Measurements from ENCODE around the gene SEMA3E.
"Not testable (repeated sequence)": the region's sequence is repeated elsewhere in the genome, so short reads cannot be mapped to it uniquely, and the experiment has no call there.

Gene SEMA3E

DNA sequence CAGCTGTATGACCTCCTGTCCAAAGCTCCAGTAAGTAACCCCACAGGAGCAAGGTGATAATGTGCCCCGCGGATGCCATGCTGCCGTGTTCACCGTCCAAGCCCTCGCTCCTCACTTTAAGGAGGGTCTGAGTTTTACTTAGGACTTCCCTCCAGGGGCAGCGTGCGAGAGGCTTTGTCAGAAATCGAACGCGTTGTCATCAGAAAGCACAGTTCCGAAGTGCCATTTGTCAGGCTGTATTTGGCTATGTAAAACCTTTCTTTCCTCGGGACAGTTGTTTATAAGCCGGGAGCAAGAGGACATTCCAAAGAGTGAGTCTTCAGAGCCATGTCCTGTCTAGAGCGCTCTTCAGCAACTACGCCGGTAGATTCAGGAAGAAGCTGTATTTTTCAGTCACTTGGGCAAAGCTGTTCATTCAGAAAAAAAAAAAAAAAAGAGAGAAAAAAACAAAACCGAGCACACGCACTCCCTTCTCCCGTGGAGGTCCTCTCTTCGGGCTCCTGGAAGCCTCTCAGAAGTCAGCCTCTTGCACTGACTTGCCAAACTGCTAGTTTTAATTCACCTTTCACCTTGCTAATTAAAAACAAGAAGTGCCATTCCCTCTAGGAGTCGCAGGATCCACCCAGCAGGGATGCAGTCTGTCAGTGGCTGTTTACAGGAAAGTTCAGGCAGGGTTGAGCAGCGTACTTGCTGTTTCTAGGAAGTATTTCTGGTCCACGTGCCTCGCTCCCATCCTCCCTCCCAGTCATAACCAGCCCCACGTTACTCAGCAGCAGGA lies at the start of gene SEMA3E:
Gene SEMA3E, minus strand, starts transcription at position 676 of the 778 bp plus-strand sequence.
- no peak for DNase-seq (ENCODE audit: low read depth)

DNA sequence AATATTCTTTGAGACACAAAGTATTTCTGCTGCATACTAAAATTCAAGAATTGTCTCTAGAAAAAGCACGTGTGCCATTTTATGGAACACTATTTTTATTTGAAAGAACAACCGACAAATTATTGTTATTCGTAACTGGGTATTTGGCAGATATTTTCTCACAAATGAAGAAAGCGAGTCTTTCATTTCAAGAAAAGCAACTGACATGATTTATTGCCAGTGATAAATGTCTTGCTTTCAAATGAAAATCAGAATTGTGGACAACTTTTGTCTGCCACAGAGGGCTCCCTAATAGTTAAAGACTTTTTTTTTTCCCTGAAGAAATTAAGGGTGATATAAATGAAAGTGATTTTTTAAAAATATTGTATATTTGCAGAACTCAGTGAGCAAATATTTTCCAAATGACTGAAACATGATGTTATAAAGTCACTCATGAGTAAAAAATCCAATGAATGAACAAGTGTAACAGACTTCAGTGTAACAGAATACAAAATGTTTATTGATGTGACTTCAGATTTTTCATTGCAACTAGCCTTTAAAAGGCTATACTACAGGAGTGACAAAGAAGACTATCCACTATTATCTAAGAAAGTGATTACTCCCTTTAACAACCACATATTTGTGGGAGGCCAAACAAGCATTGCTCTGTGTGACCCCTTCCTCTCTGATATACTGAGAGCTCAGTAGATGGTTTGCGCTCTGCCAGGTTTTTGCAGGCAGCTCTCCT lies 49.0 kb upstream of the SEMA3E start:
- no peak for DNase-seq (ENCODE audit: low read depth)

- DNase-seq (ENCODE audit: low read depth) = no peak
These were observed 47.2 kb upstream of the SEMA3E start for GRCh38 chr7:83696101-83696500.

DNA sequence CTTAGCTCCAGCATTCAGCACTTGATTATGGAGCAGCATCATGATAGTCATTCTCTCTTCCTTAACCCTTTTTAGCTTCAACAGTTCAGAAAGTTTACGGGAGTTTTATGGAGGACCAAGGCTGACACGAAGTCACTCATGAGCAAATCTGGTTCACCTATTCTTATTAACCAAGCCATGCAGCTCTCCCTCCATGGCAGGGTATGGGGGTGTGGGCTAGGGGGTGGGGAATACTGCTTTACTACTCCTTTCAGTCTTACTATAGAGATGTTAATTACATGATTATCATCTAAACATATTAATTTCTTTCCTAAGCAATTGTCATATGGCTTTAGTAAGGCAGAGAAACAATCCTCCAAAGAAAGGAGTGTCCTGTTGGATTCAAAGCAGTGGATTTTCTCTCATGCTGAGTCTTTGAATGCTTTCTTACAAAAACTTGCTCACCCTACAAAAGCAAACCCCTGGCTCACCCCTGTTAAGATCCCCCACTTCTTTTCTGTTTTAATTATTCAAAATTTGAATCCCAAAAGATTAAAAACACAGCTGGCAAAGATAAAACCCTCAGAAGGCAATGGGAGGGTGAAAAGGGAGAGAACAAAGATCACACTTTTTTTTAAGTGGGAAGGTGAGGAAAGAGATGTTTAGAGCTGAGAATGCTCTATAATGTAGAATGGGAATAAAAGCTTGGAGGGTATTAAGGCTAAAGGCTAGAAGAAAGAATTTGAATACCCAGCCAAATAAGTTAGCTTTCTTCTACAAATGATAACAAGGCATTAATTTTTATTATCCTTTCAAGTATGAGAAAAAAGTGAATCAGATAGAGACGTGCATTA lies 46.4 kb upstream of the SEMA3E start:
- no peak for DNase-seq (ENCODE audit: low read depth)

DNA sequence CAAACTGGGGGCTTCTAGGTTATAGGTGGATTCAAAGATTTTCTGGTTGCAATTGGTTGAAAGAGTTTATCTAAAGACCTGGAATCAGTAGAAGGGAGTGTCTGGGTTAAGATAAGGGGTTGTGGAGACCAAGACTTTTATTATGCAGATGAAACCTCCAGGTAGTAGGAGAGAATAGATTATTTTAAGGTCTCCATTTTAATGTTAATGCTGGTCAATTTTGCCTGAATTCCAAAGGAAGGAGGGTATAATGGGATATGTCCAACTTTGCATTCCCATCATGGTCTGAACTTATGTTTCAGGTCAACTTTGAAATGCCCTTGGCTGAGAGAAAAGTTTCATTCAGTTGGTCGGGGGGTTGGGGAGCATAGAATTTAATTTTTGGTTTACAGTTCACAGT lies 44.3 kb upstream of the SEMA3E start:
- no peak for DNase-seq (ENCODE audit: low read depth)

- no peak for DNase-seq (ENCODE audit: low read depth)
These were observed 42.2 kb upstream of the SEMA3E start for GRCh38 chr7:83691095-83691494.

GRCh38 chr7:83689855-83690254 lies 40.9 kb upstream of the SEMA3E start:
- no peak for DNase-seq (ENCODE audit: low read depth)

- no peak for DNase-seq (ENCODE audit: low read depth)
These were observed 37.5 kb upstream of the SEMA3E start for GRCh38 chr7:83686416-83686815.

GRCh38 chr7:83684928-83685327 lies 36.0 kb upstream of the SEMA3E start:
- DNase-seq (ENCODE audit: low read depth) = no peak

GRCh38 chr7:83681200-83681778 lies 32.4 kb upstream of the SEMA3E start:
- DNase-seq (ENCODE audit: low read depth) = no peak

DNA sequence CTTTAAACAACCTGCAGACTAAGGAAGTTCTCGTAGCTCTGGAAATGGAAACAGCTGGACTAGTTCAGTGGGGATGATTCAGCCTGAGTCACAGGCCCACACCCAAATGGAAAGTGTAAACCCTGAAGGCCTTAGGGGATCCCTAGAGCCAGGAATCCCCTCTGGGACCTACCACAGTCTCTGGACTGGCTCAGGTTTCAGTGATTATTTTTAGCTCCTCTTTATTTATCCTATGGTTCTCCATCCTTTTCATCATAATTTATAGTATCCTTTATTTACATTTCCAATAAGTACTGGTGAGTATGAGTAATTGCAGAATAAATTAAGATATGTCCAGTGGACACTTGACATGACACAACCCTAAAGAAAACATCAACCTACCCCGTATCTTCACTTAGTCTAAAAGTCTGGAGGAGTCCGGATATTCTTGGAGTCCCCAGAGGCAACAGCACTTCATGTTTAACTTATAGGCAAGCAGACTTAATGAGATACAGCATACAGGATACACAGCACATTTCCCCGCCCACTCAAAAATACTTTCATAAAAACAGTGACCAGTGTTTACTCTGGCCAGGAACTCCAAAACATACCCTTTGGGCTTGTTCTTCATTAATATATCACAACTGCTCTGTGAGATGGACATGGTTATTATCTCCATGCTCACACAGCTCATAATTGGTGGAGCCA lies 28.4 kb upstream of the SEMA3E start:
- DNase-seq (ENCODE audit: low read depth) = no peak

- DNase-seq (ENCODE audit: low read depth) = not testable (repeated sequence)
These were observed 24.4 kb upstream of the SEMA3E start for GRCh38 chr7:83673291-83673690.

DNA sequence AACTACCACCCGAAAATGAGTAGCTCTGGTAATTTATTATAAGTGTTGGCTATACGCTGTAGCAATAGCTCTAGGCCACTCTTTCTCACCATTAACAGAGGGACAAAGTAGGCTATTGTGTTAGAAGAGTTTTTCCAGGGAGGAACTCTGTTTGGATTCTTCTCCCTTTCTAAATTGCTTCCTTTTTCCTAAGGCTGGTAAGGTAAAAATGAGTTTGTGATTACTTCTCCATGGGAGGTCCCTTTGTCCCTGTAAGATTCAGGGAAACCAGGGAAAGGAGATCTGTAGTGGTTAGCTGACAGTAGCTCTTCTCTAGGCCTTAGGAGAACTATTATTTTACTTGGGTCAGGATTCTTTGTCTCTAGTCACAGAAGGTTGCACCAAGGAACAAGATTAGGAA lies 23.2 kb upstream of the SEMA3E start:
- no peak for DNase-seq (ENCODE audit: low read depth)

GRCh38 chr7:83663131-83663530 lies 14.2 kb upstream of the SEMA3E start:
- no peak for DNase-seq (ENCODE audit: low read depth)

- no peak for DNase-seq (ENCODE audit: low read depth)
These were observed 9.2 kb upstream of the SEMA3E start for GRCh38 chr7:83658126-83658525.

DNA sequence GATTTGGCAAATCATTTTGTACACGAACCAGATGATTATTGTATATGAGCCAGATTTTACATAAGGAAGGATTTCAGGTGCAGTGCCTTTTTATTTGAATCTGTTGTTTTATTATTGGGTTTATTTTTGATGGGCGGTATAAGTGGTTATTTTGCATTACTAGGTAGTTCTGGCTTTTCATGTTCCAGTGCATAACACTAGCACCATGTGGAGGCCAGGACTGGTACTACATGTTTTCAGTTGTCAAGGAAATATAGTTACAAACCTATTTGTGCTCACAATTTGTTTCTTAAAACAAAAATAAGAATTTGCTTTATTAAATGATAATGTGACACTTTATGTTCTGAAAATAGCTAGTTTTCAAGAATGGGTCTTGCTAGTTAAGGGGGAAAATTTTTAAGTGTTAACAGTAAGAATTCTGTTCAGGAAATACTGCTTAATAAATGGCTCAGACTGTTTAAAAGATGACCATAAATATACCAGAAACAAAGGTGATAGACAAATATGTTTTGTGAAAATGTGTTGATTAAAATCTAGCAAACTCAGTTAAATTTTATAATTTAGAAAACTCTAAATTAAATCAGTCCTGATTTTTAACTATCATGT lies 7.1 kb upstream of the SEMA3E start:
- no peak for DNase-seq (ENCODE audit: low read depth)

- DNase-seq (ENCODE audit: low read depth) = no peak
These were observed 3.5 kb upstream of the SEMA3E start for GRCh38 chr7:83652481-83652880.

GRCh38 chr7:83649701-83650100 lies 762 bp upstream of the SEMA3E start:
- no peak for DNase-seq (ENCODE audit: low read depth)

GRCh38 chr7:83646027-83646426 lies 2.9 kb downstream of the SEMA3E start:
- DNase-seq (ENCODE audit: low read depth) = no peak

- no peak for DNase-seq (ENCODE audit: low read depth)
These were observed 5.2 kb downstream of the SEMA3E start for GRCh38 chr7:83643739-83644138.

DNA sequence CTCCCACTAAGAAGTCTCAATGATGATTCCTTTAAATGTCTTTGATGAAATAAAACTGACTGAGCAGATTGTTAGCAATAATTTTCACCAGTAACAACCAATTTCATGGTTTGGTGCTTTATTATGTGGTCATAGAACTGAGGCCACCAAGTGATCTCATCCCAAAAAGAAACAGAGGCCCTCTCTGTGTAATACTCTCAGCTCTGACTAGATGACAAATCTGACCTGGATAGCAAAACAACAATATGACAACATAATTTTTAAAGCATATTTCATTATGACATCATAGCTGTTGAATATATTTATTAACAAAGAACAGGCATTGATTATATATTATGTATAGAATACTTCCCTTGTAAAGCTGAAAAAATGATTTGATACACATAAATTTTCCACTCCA lies 5.9 kb downstream of the SEMA3E start:
- no peak for DNase-seq (ENCODE audit: low read depth)

Data from activated gamma-delta T cell treated with anti-CD3 and anti-CD28 coated beads, Interleukin-2, amount 50 U/mL, for 16 hours (primary cell).